OCI-LY7 (cell line): ENCODE results near the gene SLC8A1.

Experiments used
- EZH2phosphoT487 ChIP-seq: fragments of 200-600 bp; sonication (generic); IDR thresholded peaks from 2 replicates; pipeline ENCODE4 v1.6.1; 2018; ENCODE audit warnings: low read depth, borderline replicate concordance, mild to moderate bottlenecking, mixed run types, antibody characterized with exemption, low read length, moderate library complexity, mixed read lengths
- TF ChIP-seq, protein P1 (sequence below): fragments of 200-600 bp; sonication (generic); conservative IDR thresholded peaks from 2 replicates; pipeline ENCODE4 v1.5.1; 2014; ENCODE audit warnings: mild to moderate bottlenecking, antibody characterized with exemption, low read length, moderate library complexity, mixed read lengths

- TF ChIP-seq, protein P1, sequence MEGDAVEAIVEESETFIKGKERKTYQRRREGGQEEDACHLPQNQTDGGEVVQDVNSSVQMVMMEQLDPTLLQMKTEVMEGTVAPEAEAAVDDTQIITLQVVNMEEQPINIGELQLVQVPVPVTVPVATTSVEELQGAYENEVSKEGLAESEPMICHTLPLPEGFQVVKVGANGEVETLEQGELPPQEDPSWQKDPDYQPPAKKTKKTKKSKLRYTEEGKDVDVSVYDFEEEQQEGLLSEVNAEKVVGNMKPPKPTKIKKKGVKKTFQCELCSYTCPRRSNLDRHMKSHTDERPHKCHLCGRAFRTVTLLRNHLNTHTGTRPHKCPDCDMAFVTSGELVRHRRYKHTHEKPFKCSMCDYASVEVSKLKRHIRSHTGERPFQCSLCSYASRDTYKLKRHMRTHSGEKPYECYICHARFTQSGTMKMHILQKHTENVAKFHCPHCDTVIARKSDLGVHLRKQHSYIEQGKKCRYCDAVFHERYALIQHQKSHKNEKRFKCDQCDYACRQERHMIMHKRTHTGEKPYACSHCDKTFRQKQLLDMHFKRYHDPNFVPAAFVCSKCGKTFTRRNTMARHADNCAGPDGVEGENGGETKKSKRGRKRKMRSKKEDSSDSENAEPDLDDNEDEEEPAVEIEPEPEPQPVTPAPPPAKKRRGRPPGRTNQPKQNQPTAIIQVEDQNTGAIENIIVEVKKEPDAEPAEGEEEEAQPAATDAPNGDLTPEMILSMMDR: no peak
- no peak for TF ChIP-seq EZH2phosphoT487
Measured at GRCh38 chr2:40279001-40279400, 172.9 kb downstream of the SLC8A1 start.
